A673 (cell line): ENCODE data around the gene ARHGAP6.

Experiments
- CTCF ChIP-seq: fragments of 300-800, 200-600 bp; sonication (generic); conservative IDR thresholded peaks from 2 replicates; pipeline ENCODE4 v1.5.1; 2017; ENCODE audit warnings: low read depth, mild to moderate bottlenecking, antibody characterized with exemption, low read length, moderate library complexity, mixed read lengths
- EZH2 ChIP-seq: fragments of 200-600 bp; sonication (generic); IDR thresholded peaks from 2 replicates; pipeline ENCODE4 v1.6.1; 2017; ENCODE audit warnings: borderline replicate concordance, low read depth, mild to moderate bottlenecking, mixed read lengths, antibody characterized with exemption, low read length; ENCODE audit not compliant: poor library complexity, severe bottlenecking

- no peak for TF ChIP-seq CTCF
- no peak for TF ChIP-seq EZH2
Observed at GRCh38 chrX:11408783-11409182, 256.9 kb downstream of the ARHGAP6 start.
